Chondrocyte (in vitro differentiated cells): ENCODE data around the gene CPVL. TPM values are rescaled to one million over a fixed set of nuclear protein-coding genes. Genes with fewer than 3 reads are reported as not detected.

ENCODE experiments used
- DNase-seq: peaks from one replicate; pipeline ENCODE4 v3.0.0; 2021; ENCODE audit warnings: mixed read lengths, low spot score
- H3K27ac Mint-ChIP-seq: one replicate; pipeline ENCODE4 v1.8.0; 2021; ENCODE audit warnings: mild to moderate bottlenecking, moderate library complexity, mixed read lengths; ENCODE audit not compliant: unreplicated experiment
- H3K27me3 Mint-ChIP-seq: 2 replicates; pipeline ENCODE4 v1.8.0; 2021; ENCODE audit warnings: low read depth, mixed read lengths
- H3K36me3 Mint-ChIP-seq: 2 replicates; pipeline ENCODE4 v1.8.0; 2021; ENCODE audit warnings: low read depth, mixed read lengths
- H3K4me1 Mint-ChIP-seq: 2 replicates; pipeline ENCODE4 v1.8.0; 2021; ENCODE audit warnings: low read depth, mild to moderate bottlenecking, mixed read lengths
- H3K4me3 Mint-ChIP-seq: one replicate; pipeline ENCODE4 v1.8.0; 2021; ENCODE audit warnings: mild to moderate bottlenecking, moderate library complexity, mixed read lengths; ENCODE audit not compliant: unreplicated experiment
- H3K9me3 Mint-ChIP-seq: 2 replicates; pipeline ENCODE4 v1.8.0; 2021; ENCODE audit warnings: low read depth, mixed read lengths
- total RNA-seq: library from RNA; stranded (reverse); gene quantifications from 3 replicates; pipeline ENCODE4 v1.2.1, GENCODE V29; 2021
- TF ChIP-seq, protein P1 (sequence below): fragments of 200-600 bp; sonication (generic); IDR thresholded peaks from 2 replicates; pipeline ENCODE4 v1.5.0; 2021; ENCODE audit warnings: antibody characterized with exemption, mild to moderate bottlenecking, moderate library complexity

CPVL gene
- total RNA-seq, 1 donor from 2014 or later = 4.9 TPM

DNA sequence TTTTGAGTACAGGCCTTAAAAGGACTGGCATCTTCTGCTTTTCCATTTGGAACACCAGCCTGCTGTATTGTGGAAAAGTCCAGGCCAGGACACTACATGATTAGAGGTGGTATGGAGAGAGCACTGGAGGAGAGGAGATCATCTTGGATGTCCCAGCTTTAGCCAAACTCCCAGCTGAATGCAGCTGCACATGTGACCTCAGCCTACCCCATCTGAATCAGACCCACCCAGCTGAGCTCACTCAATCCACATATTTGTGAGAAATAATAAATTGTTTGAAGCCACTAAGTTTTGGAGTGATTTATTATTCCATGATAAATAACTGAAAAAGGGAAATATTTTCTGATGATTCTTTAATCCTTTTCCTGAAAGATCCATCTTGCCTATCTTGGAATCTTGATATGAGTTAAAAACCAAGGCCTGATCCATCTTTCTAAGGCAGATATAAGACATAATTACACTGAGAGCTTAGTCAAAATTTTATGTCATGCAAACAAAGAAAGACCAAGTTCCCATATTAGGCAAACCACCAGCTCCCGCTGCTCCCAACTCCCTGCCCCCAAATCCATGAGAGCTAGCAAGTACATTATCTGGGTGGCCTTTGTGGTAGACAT is 133.1 kb downstream of the CPVL start:
- no peak overlapping the region for H3K4me3 Mint-ChIP-seq
- TF ChIP-seq, protein P1, sequence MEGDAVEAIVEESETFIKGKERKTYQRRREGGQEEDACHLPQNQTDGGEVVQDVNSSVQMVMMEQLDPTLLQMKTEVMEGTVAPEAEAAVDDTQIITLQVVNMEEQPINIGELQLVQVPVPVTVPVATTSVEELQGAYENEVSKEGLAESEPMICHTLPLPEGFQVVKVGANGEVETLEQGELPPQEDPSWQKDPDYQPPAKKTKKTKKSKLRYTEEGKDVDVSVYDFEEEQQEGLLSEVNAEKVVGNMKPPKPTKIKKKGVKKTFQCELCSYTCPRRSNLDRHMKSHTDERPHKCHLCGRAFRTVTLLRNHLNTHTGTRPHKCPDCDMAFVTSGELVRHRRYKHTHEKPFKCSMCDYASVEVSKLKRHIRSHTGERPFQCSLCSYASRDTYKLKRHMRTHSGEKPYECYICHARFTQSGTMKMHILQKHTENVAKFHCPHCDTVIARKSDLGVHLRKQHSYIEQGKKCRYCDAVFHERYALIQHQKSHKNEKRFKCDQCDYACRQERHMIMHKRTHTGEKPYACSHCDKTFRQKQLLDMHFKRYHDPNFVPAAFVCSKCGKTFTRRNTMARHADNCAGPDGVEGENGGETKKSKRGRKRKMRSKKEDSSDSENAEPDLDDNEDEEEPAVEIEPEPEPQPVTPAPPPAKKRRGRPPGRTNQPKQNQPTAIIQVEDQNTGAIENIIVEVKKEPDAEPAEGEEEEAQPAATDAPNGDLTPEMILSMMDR = no peak
- DNase-seq = no peak
- H3K27ac Mint-ChIP-seq = no peak overlapping the region
- no peaks in the 10 kb centered on the region for H3K9me3 Mint-ChIP-seq
- no peaks in the 10 kb centered on the region for H3K36me3 Mint-ChIP-seq
- H3K4me1 Mint-ChIP-seq = peaks cover 6% of the 10 kb centered on the region
- no peaks in the 10 kb centered on the region for H3K27me3 Mint-ChIP-seq

GRCh38 chr7:29009947-29010346 is 136.4 kb downstream of the CPVL start:
- Mint-ChIP-seq H3K9me3 (peaks cover 11% of the 10 kb centered on the region), H3K27ac (no peak overlapping the region), H3K4me3 (no peak overlapping the region), H3K36me3 (peaks cover 3% of the 10 kb centered on the region), H3K27me3 (no peaks in the 10 kb centered on the region), H3K4me1 (no peaks in the 10 kb centered on the region)
- TF ChIP-seq, protein P1 = no peak
- DNase-seq = no peak

DNA sequence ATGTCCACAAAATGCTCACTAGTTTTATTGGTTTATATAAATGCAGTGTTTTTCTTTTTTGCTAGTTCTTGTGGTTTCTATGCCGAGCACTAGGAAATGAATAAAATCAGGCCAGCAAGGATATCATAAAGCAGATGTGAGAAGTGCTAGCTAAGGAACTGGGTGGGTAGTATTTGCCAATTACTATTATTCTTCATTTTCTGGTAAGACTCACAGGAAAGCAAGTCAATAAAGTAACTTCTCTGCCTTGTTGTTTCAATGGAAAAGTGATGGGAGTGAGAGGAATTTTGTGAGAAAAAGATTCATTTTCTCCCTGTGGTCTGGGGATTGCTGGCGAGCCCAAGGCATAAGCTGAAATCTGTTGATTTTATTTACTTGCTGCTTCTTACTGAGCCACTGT is 137.7 kb downstream of the CPVL start:
- Mint-ChIP-seq H3K9me3 (peaks cover 11% of the 10 kb centered on the region), H3K36me3 (peaks cover 3% of the 10 kb centered on the region)
- TF ChIP-seq, protein P1 = no peak

DNA sequence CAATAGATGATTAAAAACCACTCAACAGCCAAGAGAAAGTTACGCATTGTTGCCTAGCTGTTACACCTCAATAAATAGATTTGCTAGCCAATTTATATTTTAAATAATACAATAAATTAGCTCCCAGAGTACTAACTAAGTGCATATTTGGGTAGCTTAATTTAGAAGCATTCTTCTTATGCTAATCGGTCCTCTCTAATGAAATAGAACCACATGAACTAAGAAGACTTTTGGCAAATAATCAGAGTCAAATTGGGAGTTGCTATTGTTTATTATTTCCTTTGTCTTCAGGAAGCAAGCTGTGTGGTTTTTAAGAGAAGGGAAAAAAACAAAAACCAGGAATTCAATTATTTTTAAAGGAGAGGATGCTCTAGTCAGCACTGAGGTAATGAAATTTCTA is 139.2 kb downstream of the CPVL start:
- Mint-ChIP-seq H3K27me3 (no peaks in the 10 kb centered on the region), H3K4me1 (no peaks in the 10 kb centered on the region), H3K27ac (no peak overlapping the region), H3K36me3 (peaks cover 3% of the 10 kb centered on the region), H3K4me3 (no peak overlapping the region), H3K9me3 (peaks cover 17% of the 10 kb centered on the region)
- TF ChIP-seq, protein P1 = no peak
- no peak for DNase-seq

More for the DNA sequence above, 137.7 kb downstream of the CPVL start:
- no peak for DNase-seq
- Mint-ChIP-seq H3K4me3 (no peak overlapping the region), H3K27ac (no peak overlapping the region), H3K27me3 (no peaks in the 10 kb centered on the region), H3K4me1 (no peaks in the 10 kb centered on the region)

GRCh38 chr7:29005829-29006228 is 140.5 kb downstream of the CPVL start:
- Mint-ChIP-seq H3K27me3 (no peaks in the 10 kb centered on the region), H3K4me1 (no peaks in the 10 kb centered on the region), H3K27ac (no peak overlapping the region), H3K36me3 (peaks cover 3% of the 10 kb centered on the region), H3K4me3 (no peak overlapping the region), H3K9me3 (peaks cover 17% of the 10 kb centered on the region)
- TF ChIP-seq, protein P1 = no peak
- DNase-seq = no peak
